GM19025 (cell line): ENCODE data around the gene ITPK1.
"Not testable (repeated sequence)": the region's sequence is repeated elsewhere in the genome, so short reads cannot be mapped to it uniquely, and the experiment has no call there.

Source experiments
- ATAC-seq: cut with Tn5 transposase; IDR thresholded peaks from one replicate; pipeline ENCODE4 v1.9.1; 2021; ENCODE audit warnings: mild to moderate bottlenecking, low read depth, moderate library complexity; ENCODE audit not compliant: unreplicated experiment

Gene ITPK1

DNA sequence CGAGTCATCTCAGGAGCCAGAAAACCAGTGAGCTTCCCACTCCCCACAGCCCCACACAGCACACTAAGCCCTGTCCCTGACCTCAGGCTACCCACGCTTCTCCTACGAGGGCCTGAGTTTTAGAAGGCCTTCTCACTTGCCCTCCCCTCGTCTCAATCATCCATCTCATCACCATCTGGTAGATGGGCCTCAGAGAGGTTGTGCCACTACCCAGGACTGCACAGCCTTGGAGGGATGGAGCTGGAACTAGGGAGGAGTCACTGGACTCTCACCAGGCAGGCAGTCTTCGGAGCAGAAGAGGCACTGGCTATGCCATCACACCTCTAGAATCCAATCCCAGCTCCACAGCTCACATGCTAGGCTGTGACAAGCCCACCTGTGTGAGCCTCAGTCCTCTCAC is 52.3 kb downstream of the ITPK1 start:
- ATAC-seq, result no peak

DNA sequence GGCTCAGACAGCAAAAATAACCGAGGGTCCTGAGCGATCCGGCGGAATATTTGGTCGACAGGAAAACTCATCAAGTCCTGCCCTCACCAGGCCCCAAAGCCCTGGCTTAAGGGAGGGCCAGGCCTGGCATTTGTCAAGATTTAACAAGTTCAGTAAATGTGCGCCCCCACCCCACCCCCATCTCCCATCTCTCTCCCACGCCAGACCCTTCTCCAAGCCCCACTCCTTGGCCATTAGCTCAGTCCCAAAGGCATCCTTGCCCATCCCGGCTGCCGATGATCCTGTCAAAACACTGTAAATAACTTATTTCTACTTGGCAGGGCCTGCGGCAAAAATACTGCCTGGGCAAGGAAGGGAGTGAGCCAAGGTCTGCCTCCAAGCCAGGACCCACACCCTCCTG is 52.8 kb downstream of the ITPK1 start:
- no peak for ATAC-seq

DNA sequence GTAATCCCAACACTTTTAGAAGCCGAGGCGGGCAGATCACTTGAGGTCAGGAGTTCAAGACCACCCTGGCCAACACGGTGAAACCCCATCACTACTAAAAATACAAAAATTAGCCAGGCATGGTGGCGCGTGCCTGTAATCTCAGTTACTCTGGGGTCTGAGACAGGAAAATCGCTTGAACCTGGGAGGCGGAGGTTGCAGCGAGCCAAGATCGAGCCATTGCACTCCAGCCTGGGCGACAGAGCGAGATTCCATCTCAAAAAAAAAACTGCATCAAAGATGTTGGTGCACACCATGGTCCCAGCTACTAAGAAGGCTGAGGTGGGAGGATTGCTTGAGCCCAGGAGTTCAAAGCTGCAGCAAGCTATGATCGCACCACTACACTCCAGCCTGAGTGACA is 53.7 kb downstream of the ITPK1 start:
- ATAC-seq, result not testable (repeated sequence)

DNA sequence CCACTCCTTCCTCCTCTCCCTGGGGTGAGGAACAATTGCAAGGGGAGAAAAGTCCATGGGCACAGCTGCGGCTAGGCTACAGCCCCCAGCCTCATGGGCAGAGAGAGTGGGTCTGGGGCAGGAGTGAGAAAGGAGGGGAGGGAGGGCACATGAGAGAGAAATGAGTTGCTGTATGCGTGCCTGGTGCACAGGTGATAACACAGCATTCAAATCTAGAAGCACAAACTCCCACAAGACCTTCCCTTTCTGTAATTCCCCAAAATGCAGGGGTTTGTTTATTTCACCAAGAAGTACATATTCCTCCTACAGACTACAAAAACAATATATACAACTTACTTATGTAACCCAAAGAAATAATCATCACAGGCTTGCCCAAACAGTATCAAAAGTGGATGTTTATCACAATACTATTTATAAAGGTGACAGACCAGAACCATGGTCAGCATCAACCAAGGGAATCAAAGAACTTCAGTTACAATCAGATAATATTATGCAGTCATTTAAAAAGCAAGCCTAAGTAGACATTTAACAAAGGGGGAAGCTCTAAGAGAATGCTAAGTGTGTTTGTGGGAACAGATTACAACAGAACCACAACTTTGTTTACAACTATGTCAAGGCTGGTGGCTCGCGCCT is 54.2 kb downstream of the ITPK1 start:
- no peak for ATAC-seq

DNA sequence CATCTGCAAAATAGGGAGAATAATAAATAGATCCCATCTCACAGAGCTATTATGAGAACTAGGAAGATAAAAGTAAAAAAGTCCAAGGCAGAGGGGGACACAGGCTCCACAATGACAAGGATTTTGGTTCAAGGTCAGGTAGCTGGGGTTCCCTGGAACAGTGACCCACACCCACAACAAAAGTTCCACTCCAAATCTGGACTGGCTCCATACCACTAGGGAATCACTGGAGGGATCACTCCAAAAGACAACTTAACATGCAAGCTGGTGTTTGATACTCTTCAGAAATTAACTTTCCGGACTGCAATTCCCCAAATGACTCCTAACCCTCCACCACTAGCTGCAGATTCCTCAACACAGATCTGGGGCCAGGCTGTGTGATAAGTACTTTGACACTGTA is 54.9 kb downstream of the ITPK1 start:
- no peak for ATAC-seq

DNA sequence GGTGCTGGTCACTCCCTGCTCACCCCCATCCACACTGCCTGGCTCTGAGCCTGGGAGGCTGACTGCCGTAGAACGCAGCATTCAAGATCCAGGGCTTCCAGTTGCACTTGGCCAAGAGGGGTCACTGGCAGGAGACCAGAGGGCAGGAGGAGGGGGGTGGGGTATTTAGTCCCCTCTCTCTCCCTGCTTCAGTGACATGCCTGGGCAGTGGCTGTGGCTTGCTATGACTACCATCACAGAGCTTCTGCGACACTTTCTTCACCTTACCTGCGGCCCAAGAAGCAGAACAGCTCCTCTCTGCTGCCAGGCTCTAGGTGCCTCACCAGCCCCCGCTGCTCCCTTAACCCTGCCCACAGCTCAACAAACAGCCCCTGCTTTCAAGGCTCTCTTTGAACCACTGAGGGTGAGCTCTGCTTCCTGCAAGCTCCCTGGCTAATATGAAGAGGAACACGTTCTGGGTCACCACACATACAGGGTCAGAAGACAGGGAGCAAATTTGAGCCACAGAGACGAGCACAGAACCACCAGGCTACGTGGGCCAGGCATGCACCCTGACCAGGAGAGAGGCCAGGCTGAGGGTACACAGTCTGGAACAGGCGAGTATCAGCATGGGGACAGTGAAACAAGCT is 55.7 kb downstream of the ITPK1 start:
- no peak for ATAC-seq

DNA sequence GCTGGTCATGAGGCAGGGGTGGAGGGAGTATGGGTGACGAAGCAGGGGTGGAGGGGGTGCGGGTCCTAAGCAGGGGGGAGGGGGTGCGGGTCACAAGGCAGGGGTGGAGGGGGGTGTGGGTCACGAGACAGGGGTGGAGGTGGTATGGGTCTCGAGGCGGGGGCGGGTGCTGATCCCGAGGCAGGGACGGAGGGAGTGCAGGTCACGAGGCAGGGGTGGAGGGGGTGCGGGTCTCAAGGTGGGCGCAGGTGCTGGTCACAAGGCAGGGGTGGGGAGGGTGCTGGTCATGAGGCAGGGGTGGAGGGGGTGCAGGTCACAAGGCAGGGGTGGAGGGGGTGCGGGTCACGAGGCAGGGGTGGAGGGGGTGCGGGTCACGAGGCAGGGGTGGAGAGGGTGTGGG is 56.5 kb downstream of the ITPK1 start:
- ATAC-seq, result no peak

DNA sequence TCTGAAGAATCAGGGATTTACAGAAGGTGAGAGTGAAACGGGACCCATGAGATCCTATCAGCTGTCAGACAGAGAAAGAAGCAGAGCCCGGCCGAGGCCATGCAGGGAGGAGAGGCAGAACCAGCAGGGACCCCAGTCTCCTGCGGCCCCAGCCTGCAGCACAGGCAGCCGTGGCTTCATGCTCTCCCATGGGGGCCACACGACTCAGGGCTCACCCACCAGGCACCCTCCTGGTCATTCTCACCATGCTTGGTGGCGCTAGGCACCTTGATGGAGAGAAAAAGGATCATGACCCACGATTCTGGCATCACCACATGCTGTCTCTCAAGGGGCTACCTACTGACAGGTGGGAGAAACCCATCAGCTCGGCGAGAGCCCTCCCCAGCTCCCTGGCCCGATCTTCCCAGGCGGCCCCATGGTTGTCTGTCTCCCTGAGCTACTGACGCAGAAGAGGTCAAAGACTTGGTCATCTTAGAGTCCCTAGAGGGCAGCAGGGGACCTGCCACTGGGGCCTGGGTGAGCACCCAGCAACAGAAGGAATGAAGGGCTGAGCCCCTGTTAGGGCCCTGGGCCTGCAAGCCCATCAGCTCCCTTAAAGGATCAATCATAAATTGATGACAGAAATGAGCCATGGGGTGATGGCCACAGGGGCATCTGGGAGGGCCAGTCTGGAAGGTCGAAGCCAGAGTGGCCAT is 58.0 kb downstream of the ITPK1 start:
- ATAC-seq, result no peak

DNA sequence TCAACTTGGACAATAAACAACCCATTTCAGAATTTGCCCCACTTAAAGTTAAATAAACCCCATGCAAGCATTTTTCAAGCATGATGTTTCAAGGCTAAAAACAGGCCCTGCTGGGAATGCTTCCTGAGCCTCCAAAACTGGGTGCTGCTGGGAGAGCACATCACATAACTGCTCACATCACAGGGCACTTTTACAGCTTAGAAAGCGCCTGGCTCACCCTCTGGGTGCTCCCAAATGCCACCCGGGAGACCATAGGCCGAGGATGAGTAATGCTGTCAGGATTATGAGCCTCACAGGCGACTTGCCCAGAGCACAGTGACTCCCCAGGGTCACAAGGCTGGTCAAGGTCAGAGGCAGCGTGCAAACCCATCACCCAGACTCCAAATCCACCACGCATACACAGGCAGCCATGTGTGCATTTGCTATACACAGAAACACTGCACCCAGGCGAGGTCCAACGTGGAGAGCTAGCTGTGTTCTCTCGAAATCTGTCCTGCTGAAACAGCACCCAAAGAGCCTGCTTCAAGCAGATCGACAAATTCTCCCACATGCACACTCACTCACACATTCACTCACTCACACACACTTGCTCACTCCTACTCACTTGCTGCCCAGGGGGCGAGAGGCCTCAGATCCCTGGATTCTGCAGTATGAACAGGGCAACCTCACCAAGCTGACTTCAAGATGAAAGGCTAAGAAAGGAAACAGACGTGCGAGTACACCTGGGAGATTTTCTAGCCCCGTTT is 58.7 kb downstream of the ITPK1 start:
- ATAC-seq, result no peak

DNA sequence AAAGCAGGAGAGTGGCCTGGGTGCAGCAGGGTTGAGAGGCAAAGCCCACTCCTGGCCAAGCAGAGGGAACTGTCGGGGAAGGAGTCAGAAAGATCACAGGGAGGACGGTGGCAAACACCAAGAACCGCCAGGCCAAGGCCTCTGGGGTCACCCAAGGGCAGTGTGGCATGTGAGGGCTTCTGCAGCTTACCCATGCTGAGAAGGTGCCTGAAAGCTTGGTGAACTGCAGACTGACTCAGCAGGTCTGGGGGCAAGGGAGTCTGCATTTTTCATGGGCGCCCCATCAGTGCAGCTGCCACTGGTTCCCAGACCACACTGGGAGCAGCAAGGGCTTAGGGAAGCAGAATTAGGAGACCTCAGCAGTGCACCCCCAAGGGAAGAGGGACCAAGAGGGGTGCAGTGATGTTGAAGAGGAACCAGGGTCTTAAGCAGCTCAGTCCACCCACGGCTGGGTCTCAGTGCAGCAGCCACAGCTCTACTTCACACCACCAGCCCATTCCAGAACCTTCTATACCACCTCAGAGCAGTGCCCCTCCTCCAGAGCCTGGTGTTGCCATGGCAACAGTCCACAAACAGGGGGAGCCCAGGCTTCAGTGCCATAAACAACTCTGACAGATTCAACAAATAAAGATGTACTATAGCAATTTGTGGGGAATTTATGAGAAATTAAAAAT is 59.4 kb downstream of the ITPK1 start:
- no peak for ATAC-seq

DNA sequence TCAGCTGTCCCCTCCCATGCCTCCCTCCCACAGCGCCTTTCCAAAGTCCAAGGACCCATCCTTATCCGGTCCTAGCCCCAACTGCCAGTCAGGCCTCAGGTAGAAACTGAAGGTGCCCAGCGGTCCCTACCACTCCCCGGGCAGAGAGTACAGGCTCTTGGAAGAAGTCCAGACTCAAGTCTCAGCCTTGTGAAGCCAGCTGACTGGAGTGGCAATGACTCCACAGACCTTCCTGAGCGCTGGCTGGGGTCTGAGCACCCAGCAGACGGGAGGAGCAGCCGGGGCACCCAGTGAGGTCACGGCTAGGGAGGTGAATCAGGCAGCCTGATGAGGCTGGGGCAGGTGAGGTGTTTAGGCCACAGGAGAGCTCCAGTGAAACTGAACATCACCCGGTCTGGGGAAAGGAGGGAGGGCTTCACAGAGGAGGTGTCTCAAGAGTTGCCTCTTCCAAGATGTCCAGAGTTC is 60.0 kb downstream of the ITPK1 start:
- no peak for ATAC-seq

DNA sequence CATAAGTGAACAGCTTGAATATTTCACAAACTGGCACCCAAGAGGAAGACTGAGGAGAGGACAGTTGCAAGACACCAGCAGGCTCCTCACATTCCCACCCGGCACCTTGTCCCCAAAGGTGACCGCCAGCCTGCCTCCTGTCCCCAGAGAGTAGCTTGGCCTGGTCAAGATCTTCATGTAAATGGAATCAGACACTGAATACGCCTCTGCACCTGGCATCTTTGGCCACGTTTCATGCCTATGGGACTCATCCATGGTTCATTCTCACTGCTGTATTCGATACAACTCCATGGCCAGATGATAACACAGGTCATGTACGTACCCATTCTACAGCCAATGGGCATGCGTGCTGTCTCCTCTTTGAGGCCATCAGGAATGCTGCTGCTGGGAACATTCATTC is 60.8 kb downstream of the ITPK1 start:
- no peak for ATAC-seq

DNA sequence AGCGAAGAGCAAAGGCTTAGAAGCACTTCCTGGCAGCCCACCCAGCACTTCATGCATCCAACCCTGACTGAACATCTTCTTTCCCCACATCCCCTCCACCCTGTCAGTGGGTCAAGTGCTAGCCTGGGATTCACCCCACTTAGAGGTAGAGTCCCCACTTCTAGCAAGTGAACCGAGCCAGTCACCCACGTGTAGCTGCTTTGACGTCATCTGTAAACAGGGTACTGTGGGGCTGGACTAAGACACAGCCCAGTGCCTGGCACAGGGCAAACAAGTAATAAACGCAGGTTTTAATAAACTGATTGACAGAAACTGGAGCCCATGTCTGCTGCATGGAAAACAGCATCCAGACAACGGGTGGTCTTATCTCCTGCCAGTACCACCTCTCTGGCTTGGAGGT is 61.7 kb downstream of the ITPK1 start:
- no peak for ATAC-seq

DNA sequence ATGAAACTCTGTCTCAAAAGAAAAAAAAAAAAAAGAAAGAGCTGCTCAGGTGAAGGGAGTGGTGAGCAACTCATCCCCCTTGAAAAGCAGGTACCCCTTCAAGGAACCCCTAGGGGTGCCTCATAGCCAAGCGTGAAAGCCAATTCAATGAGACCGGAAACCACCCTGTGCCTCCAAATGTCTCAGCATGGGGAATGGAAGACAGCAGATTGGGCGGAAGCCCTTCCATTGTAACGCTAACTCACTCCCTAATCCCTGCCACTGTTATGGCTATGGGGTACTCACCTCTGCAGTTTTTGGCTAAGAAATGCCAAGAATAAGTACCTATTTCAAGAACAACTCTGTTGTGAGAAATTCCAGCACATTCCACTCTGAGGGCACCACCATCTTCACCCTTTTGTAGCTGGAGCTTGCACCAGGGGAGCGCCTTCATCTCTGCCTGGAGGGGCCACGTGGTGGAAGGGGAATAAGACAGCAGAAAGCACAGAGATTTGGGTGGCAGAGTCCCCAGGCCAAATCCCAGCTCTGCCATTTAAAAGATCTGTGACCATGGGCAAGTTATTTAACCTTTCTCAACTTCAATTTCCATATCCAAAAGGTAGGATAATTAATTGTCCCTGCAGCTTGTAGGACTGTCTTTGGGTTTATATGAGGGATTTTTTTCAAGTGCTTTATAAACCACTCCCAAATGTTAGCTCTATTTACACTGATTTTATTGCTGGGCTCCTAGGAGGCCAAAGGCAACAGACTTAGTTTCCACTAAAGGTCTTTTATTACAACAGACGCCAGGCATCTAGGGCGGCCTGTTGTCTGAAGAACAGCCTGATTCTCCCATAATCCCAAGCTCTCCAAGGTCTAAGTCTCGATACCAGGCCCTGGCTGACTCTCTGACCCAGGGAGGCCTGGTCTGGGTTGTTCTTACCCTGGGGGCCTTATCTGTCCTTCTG is 63.9 kb downstream of the ITPK1 start:
- ATAC-seq, result no peak

DNA sequence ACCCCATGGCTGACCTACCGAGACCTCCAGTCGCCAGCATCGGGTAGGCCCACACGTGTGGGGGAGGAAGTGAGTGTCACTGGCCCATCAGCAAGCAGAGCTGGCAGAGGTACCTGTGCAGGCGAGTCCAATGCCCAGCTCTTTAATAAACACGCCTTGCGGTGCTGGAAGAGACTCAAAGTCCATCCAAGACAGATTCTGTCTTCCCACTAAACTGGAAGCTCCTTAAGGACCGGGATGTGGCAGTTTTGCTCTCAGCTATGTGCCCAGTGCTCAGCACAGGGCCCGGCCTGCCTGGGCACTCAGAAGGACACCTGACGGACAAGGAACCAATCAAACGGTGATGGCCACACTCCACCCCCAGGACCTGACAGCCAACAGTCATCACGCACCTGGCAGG is 65.0 kb downstream of the ITPK1 start:
- ATAC-seq, result no peak

DNA sequence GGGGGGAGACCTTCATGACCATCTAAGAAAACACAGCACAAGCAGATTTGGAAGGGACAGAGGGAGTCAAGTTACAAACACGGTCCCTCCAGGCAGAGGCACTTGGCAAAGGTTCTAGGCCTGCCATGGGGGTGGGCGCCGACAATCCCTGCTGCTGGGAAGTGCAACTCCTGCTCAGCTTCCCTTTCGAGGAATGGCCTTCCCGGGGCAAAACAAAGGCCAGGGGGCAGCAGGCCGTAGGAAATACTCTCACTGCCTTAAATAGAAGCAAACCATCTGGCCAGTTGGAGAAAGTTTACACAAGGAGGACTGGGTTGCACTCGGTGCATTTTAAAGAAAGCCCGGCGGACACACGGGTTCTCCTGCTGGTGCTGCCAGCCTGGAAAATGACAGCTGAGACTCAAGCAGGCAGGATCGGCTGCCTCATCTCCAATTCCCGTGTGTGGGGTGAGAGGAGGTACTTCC is 65.8 kb downstream of the ITPK1 start:
- ATAC-seq, result no peak

DNA sequence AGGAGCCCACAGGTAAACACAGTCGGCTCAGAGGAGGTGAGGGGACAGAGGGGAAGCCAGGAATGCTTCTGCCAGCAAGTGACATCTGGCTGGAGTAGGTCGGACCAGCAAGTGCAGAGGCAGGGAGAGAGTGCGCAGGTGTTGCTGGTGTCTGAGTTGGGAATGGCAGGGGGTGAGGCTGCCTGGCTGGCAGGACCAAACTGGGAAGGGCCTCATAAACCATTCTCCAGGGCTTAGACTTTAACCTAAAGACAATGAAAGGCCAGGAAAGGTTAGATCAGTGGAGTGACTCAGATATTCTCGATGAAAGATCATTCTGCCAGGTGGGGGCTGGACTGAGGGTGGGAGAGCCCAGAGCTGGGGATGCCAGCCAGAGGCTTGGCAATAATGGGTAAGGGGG is 66.4 kb downstream of the ITPK1 start:
- no peak for ATAC-seq

DNA sequence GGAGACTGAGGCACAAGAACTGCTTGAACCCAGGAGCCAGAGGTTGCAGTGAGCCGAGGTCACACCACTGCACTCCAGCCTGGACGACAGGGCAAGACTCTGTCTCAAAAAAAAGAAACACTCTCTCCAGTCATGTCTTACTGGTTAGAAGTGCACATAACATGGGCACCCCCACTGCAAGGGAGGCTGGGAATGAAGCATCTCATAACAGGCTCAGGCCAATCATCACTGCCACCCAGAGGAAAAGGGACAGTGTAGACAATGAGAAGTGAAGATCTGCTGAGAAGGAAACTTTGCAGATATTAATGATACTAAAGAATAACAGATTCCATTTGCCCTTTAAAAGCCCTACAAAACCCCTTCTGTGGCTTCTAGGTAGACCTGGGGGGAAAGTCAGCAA is 66.9 kb downstream of the ITPK1 start:
- no peak for ATAC-seq

DNA sequence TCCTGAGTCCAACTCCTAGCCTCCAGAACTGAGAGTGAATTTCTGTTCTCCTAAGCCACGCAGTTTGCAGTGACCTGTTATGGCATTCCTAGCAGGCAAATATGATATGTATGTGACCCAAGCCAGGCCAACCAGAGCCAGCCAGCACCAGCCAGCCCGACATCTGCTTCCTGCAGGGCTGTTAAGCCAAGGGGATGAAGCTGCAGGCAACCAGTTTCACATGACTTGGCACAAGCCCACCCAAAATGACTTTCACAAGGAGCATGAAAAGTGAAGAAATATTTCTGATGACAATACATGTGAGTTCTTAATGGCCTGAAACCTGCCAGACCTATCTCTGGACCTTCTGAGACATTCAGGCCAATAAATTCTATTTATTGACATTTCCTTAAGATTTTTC is 68.1 kb downstream of the ITPK1 start:
- ATAC-seq, result no peak

DNA sequence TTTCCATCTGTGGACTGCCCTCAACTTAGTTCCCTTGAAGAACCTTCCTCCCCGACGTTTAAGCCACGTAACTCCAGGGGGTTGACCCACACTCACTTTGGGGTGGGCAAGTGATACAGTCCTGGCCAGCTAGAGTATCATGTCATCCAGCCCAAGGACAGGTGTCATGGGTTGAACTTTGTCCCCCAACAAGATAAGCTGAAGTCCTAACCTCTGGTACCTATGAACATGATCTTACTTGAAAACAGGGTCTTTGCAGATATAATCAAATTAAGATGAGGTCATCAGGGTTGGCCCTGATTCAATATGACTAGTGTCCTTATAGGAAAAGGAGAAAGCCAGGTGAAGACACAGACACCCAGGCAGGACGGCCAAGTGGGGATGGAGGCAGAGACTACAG is 68.6 kb downstream of the ITPK1 start:
- no peak for ATAC-seq
